GM19468 (cell line): ENCODE data around the gene RNF13.
"Not testable (repeated sequence)": the region's sequence is repeated elsewhere in the genome, so short reads cannot be mapped to it uniquely, and the experiment has no call there.

ENCODE experiments used
- ATAC-seq: cut with Tn5 transposase; IDR thresholded peaks from one replicate; pipeline ENCODE4 v1.9.1; 2021; ENCODE audit warnings: mild to moderate bottlenecking, moderate library complexity, moderate number of reproducible peaks; ENCODE audit not compliant: unreplicated experiment; ENCODE audit errors: extremely low read depth

RNF13 gene

DNA sequence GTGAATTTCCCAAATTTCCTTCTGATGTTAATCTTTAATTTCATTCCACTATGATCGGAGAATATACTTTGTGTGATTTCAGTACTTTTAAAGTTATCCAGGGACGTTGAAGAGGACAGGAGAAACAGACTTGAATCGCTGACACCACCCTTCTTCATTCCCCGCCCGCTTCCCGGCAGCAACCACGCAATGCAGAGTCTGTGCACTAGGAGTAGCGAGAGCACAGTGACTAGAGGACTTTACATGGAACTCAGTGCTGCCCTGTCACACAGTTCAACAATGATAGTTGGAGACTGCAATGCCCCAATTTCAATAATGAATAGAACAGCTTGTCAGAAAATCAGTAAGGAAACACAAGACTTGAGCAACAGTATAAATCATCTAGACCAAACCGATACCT lies 73.9 kb downstream of the RNF13 start:
- no peak for ATAC-seq

DNA sequence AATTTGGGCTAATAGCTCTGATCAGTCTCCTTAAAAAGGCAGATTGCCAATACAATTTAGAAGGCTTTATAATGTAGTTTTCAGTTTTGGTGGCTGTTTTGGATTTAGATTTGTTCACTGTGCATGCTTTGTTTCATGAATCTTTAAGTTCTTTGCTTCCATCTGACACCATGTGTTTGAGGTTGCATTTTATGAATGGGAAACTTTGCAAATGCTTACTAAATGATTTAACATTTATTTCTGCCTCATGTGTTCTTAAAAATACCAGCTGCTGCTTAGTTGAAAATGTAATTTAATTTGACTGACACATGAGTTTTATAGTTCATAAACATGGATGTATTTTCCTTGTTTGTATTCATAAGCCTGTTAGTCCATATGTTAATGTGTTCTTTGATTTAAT lies 78.6 kb downstream of the RNF13 start:
- no peak for ATAC-seq

DNA sequence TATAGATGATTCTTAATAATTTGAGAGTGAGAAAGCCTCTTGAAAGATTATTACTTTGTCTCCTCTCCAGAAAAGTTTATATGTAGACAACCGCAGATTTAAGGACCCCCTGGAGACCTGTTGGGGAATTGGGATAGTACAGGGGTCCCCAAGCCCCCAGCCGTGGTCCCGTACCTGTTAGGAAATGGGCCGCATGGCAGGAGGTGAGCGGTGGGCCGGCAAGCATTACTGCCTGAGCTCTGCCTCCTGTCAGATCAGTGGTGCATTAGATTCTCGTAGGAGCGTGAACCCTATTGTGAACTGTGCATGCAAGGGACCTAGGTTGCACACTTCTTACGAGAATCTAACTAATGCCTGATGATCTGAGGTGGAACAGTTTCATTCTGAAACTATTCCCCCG lies 79.4 kb downstream of the RNF13 start:
- ATAC-seq: no peak

DNA sequence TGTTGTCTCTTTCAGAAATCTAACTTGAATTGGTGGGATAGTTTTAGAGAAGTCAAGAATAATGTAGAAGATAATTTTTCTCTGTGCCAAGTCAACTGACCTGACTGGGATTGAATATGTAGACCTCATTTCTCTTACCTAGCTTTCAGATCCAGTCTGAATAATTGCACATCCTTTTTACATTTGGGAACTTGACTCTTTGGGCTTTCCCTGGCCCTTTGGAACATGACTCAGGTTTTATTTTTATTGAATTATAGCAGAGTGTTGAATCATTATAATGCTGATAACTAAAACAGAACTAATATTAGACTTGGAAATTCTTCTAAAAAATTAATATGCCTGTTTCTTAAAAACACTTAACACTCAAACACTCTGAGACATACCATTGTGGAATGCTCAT lies 81.2 kb downstream of the RNF13 start:
- ATAC-seq: no peak

DNA sequence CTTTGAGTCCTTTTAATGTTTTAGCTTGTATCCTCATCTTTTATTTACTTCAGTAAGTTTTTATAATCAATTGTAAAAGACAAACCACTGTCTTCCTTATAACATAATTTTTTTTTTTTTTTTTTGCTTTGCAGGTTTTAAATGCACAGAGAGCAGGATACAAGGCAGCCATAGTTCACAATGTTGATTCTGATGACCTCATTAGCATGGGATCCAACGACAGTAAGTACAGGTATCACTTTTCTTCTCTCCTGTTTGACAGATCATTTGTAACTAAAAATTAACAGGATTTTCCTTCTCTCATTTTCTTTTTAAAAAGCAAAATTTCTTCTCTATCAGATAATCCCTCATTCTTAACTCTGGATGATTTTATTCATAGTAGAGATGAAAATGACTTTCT lies 82.3 kb downstream of the RNF13 start:
- no peak for ATAC-seq

DNA sequence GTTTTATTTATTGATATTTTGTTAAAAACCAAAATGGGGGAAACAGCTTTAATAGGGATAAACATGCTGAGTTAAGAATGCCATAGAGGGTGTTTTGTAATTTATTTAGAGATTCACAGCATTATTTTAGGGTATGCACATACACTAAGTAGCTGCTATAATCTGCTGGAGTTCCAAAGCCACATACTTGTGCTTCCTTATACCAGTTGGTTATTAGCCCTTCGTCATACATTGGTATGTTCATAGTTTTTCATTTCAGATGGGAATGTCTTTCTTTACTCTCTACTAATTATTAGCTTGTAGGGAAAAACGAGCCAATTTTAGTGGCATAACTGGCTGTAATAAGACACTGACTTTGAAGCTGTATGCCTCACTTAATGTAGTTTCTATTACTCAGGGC lies 82.8 kb downstream of the RNF13 start:
- ATAC-seq: no peak

DNA sequence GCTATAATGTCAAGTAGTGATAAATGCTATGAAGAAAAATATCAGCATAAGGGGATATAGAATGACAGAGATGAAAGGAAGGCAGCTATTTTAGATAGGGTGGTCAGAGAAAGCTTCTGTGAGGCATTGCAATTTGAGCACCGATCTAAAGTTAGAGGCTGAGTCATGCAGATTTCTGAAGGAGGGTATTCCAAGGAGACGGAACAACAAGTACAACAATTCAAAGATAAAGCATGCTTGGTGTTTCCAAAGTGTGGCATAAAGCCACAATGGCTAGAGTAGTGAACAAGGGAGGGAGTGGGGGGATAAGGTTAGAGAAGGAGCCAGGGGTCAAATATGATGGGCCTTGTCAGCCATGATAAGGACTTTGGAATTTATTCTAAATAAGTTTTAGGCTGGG lies 85.8 kb downstream of the RNF13 start:
- ATAC-seq: no peak

DNA sequence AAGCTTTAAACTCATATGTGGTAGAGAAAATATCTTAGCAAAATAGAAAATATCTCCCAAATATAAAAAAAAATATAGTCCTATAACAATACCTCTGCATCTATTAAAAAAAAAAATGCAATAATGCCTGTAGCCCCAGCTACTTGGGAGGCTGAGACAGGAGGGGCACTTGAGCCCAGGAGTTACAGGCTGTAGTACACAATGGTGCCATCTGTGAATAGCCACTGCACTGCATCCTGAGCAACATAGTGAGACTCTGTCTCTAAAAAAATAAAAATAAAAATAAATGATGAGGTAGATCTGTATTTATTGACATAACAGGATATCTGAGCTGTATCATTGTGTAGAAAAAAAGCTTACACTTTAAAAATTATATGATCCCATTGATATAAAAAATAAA lies 87.3 kb downstream of the RNF13 start:
- no peak for ATAC-seq

DNA sequence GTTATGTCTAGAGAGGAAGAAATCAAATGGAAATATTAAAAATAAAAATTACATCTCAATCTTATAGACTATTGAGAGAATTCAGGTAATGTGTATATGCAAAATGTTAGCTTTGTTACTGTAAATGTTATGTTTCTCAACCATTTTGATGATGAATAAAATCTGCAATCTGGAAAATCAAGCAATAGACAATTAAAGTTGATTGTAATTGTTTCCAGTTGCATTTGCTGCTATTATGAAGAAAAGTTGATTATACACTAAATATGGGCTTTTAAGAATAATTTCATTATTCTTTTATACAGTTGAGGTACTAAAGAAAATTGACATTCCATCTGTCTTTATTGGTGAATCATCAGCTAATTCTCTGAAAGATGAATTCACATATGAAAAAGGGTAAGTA lies 88.8 kb downstream of the RNF13 start:
- no peak for ATAC-seq

DNA sequence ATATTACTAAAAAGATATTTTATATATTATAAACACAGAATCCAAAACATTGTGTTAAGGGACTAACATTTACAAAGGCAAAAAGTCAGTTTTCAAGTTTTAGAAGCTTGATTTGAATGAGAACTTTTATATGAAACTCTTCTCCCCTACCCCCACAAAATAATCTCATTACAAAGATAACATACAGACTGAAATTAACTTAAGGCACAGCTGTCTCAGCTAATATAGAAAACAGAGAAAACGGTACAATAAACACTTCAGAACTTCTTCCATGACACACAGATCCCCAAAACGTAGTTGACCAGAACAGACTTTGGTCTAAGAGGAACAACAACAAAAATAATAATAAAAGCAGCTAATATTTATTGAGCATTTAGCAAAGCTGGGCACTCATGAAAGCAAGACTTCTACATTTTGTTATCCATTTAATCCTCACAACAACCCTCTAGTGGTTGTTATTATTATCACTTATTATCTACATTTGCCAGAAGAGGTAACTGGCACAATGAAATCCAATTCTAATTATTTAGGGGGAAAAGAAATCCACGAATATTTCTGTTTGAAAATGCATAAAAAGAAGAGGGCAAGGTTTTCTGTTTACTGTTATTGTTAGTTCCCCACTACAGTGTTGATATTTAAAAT lies 89.6 kb downstream of the RNF13 start:
- ATAC-seq: no peak

DNA sequence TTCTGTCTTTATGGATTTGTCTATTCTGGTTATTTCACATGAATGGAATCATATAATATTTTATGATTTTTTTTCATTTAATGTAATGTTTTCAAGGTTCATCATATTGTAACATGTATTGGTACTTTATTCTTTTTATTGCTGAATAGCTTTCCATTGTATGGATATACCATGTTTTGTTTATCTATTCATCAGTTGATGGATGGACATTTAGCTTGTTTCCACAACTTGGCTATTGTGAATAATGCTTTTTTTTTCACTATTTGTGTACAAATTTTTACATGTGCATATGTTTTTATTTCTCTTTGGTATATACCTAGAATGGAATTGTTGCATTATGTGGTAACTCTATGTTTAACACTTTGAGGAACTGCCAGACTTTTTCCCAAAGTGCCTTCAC lies 93.0 kb downstream of the RNF13 start:
- no peak for ATAC-seq

DNA sequence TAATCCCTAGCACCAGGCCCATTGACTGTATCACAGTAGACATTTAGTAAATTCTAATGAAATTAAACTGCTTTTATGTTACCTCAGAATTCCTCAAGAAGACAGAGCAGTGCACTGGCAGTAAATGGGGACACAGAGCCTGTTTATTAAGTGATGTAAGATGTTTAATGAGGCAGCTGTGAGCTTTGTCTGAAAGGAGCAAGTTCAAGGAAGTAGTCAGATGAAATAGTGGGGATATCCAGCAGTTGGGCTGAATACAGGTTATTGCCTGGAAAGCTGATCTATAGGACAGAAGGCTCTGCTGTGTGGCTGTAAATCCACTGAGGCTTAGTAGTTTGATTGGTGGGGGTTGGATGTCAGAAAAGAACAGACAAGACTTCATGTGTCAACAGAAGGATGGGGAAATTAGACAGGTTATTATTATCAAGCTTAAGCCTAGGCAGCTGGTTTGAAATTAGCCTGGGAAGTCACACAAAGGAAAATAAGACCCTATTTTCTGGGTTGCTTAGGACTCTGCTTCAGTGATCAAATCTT lies 95.5 kb downstream of the RNF13 start:
- no peak for ATAC-seq

DNA sequence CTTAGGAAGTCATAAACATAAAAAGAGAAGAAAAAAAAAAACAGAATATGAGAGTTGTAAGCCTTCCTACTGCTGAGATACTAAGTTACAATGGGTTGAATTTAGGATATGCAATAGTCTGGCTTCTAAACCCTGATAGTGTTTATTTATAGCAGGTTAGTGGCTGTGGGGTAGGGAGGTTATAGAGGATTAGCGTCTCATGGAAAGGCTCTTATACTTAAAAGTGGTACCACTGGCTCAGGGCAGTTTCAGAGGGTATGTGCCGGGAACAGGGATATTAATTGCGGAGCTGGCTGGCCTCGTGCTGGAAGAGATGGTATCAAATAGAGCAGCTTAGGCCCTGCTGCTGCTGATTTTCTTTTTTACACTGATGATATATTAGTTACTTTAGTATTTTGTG lies 96.9 kb downstream of the RNF13 start:
- no peak for ATAC-seq

DNA sequence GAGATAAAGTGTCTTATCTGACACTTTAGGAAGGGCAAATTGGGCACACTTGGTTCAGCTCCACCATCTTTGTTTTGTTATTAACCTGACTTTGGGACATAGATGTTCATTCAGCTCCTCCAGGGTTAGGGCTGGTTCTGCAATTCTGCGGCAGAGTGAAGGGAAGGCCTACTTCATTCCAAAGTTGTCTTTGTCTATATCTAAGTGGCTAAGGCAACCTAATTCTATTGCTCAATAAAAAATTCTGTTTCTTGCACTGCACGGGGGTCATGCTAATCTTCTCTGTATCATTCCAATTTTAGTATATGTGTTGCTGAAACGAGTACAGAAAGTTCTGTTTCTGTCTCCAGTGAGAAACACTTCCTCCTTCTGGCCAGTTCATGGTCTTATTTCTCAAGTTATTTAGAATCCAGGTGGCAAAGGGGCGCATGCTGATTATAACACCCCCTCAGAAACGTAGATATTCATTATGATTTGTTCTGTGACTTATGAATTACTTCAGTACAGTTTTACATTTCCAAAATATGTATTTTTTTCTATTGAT lies 104.2 kb downstream of the RNF13 start:
- ATAC-seq: no peak

DNA sequence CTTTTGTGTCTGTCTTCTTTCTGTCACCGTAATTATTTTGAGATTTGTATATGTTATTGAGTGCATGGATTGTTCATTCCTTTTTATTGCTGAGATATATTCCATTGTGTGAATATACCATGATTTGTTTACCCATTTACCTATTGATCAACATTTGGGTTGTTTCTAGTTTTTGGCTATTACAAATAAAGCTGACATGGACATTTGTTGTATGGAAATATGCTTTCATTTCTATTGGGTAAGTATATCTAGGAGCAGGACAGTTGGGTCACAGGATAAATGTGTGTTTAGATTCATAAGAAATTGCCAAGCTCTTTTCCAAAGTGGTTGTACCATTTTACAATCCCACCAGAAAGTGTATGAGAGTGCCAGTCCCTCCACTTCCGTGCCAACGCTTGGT lies 106.5 kb downstream of the RNF13 start:
- ATAC-seq: no peak

DNA sequence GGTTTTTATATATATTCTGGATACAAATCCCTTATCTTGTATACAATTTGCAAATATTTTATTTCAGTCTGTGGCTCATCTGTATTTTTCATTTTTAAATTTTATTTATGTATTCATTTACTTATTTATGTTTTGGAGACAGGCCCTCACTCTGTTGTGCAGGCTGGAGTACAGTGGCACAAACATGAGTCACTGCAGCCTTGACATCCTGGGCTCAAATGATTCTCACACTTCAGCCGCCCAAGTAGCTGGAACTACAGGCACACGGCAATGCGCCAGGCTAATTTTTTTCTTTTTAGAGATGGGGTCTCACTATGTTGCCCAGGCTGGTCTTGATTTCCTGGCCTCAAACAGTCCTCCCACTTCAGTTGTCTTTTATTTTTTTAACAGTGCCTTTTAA lies 107.1 kb downstream of the RNF13 start:
- no peak for ATAC-seq

DNA sequence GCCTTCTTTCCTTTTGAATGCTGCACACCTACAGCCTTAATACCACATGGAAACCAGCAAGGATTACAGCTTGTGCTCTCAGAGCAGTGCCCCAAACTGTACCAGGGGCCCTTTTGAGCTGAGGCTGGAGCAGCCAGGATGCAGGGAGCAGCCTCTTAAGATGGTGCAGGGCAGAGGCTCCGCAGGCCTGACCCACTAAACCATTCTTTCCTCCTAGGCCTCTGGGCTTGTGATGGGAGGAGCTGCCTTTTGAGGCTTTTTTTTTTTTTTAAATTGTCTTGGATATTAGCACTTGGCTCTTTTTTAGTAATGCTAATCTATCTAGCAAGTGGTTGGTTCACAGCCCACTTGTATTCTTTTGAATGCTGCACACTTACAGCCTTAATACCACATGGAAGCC lies 120.0 kb downstream of the RNF13 start:
- no peak for ATAC-seq

DNA sequence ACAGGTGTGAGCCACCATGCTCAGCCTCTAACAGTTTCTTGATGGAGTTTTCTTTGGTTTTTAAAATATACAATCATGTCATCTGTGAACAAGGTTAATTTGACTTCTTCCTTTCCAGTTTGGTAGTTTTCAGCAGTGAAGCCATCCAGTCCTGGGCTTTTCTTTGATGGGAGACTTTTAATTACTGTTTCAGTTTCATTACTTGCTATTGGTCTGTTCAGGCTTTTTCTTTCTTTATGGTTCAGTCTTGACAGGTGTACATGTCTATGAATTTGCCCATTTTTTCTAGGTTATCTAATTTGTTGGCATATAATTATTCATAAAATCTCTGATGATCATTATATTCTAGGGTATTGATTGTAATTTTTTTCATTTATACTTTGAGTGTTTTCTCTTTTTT lies 120.8 kb downstream of the RNF13 start:
- no peak for ATAC-seq

DNA sequence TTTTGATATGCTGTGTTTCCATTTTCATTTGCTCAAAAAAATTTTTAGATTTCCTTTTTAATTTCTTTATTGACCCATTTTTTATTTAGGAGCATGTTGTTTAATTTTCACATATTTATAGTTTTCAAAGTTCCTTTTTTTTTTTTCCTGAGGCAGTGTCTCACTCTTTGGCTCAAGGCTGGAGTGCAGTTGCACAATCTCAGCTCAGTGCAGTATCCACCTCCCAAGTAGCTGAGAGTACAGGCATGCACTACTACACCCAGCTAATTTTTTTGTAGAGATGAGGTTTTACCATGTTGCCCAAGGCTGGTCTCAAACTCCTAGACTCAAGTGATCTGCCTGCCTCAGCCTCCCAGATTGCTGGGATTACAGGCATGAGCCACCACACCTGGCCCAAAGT lies 121.5 kb downstream of the RNF13 start:
- ATAC-seq: no peak

DNA sequence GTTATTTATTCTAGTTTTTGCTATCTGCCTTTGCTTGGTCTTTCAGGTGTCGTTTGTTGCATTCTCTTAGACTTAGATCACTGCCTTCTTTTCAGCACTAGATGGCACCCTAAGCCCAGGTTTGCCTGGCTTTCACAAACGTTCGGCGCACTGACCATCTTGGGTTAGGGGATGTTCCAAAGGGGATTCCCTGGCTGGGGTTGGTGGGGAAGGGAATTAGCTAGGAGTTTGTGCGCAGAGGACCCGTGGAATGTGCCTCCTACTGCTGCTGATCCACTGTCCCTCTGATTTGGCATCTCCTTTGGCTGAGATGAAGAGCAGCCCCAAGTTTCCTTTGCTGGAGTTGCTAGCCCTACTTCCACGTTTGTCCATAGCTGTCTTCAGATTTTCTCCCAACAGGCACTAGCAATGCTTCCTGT lies 123.8 kb downstream of the RNF13 start:
- ATAC-seq: no peak

DNA sequence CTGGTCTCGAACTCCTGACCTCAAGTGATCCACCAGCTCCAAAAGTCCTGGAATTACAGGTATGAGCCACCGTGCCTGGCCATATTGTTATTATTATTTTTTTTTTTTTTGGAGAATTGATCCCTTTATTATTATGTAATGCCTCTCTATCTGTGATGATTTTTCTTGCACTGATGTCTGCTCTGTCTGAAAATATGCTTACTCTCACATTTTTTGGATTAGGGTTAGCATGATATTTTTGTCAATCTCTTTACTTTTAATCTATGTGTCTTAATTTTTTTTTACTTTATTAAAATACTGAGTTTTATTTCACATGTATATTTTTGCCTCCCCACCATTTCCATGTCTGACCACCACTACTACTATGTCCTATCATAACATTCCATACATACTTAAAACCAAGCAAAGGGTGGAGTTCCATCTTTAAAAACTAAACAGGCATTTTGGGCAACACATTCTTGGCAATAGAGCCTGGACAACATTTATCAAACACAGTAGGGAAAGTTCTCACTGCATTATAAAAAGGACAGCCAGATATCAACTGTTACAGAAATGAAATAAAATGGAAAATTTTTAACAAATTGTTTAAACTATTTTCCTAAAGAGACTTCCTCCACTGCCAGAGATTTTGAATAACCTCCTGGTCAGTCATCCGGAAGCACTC lies 125.5 kb downstream of the RNF13 start:
- not testable (repeated sequence) for ATAC-seq

DNA sequence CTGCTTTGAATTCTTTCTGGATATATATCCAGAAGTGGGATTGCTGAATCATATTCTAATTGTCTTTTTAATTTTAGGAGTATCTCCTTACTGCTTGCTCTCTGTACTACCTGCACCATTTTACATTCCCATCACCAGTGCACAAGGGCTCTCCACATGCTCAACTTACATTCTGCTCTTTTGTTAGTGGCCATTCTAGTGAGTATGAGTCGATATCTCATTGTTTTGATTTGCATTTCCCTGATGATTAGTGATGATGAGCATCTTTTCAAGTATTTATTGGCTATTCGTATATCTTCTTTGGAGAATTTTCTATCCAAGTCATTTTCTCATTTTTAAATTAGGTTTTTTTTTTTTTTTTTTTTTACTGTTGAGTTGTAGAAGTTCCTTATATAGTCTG lies 128.2 kb downstream of the RNF13 start:
- ATAC-seq: no peak
